Stimulated activated CD4-positive, alpha-beta T cell treated with anti-CD3 and anti-CD28 coated beads, Interleukin-12 subunit alpha, Interleukin-12 subunit beta, amount 100 ng/mL, for 48 hours (primary cell): Measurements from ENCODE around the gene KHDC3L.
A peak's percentile ranks its signal among the peaks of the same experiment; 100 is the strongest.
"Not testable (repeated sequence)": the region's sequence is repeated elsewhere in the genome, so short reads cannot be mapped to it uniquely, and the experiment has no call there.

Source experiments
- DNase-seq, 3 donors: peaks; one replicate each; pipeline ENCODE4 v3.0.0-alpha.2; 2020; ENCODE audit warnings: low read depth in 2 of 3, low spot score in 1 of 3

The KHDC3L gene

DNA sequence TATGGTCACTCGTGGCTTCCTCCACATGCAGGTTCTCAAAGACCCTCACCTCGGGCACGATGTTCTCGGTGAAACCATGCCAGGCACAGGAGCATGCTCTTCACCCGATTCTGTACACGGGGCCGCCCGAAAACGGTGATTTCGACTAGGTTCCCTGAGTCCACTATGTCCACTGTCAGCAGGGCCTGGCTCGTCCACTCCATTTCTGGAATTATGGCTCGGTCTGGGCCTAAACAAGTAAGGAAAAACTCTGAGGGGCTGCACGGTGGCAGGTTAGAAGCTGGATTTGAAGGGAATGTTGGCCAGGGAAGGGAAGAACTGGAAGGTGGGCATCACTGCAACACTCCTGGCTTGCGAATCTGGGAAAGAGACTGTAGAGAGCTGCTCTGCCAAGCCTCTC is 6.7 kb downstream of the KHDC3L start:
- DNase-seq = no peak

DNA sequence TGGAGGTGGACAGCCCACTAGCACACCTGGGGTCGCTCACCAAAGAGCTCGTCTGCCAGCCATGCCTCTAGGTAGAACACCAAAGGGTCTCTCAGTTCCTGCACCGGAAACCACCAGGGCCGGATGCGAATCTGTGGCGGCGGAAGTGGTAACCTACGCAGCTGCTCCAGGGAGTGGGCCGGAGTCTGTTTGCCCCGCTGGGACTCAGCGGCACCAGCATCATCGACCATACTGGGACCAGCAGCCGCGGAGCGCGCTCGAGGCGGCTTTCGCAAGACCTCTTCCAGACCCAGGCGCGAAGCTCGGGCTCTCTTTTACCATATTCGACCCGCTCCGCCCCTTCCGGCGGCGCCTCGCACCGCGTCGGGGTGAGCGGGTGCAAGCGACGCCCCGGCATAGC is 7.1 kb downstream of the KHDC3L start, which contains the start of gene OOEP:
Gene OOEP (minus strand): TSS at position 335 of the 400 bp plus-strand sequence. CDS start 105 bp downstream, at position 230.
- no peak for DNase-seq

- no peak for DNase-seq
Observed at GRCh38 chr6:73371984-73372383, 9.5 kb downstream of the KHDC3L start.

GRCh38 chr6:73372516-73372915 is 10.1 kb downstream of the KHDC3L start:
- DNase-seq = no peak

DNA sequence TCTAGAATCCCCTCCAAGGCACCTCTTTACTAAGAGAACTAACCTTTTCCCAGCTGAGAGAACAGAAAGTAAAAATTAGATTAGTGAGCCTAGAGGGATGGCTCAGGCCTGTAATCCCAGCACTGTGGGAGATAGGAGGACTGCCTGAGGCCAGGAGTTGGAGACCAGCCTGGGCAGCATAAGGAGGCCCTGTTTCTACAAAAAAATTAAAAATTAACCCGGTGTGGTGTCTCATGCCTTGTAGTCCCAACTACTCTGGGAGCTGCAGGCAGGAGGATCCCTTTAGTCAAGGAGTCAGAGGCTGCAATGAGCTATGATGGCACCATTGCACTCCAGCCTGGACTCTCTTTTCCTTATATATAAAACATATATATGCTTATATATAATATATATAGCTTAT is 12.8 kb downstream of the KHDC3L start:
- DNase-seq = no peak

GRCh38 chr6:73377225-73377624 is 14.8 kb downstream of the KHDC3L start:
- DNase-seq = no peak

- not testable (repeated sequence) for DNase-seq
Observed at GRCh38 chr6:73381531-73381930, 19.1 kb downstream of the KHDC3L start.

DNA sequence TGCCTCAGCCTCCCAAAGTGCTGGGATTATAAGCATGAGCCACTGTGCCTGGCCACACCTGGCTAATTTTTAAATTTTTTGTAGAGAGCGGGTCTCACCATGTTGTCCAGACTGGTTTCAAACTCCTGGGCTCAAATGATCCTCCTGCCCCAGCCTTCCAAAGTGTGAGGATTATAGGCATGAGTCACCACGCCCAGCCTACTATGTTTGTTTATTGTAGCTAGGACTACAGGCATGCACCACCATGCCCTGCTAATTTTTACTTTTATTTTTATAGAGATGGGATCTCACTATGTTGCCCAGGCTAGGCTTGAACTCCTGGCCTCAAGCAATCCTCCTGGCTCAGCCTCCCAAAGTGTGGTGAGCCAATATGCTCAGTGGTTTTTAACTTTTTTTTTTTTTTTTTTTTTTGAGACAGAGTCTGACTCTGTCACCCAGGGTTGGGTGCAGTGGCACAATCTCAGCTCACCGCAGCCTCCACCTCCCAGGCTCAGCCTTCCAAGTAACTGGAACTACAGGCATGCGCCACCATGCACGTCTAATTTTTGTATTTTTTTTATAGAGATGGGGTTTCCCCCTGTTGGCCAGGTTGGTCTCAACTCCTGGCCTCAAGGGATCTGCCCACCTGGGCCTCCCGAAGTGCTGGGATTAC is 20.1 kb downstream of the KHDC3L start:
- DNase-seq = no peak

DNA sequence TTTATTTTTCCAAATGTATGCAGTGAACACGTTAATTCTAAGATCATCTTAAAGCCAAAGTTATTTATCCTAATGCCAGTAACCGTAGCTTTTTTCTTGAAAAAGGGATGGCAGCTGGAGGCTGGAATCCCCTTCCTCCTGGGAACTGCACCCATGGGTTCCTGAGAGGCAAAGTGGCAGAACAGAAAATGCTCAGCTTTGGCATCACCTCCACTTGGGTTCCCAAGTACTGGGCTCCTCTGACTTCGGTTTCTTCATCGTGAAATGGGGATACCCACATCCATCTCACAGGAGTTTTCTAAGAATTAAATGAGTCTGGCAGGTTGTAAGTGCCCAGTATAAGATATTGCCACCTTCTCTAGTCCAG is 26.0 kb downstream of the KHDC3L start:
- no peak for DNase-seq

DNA sequence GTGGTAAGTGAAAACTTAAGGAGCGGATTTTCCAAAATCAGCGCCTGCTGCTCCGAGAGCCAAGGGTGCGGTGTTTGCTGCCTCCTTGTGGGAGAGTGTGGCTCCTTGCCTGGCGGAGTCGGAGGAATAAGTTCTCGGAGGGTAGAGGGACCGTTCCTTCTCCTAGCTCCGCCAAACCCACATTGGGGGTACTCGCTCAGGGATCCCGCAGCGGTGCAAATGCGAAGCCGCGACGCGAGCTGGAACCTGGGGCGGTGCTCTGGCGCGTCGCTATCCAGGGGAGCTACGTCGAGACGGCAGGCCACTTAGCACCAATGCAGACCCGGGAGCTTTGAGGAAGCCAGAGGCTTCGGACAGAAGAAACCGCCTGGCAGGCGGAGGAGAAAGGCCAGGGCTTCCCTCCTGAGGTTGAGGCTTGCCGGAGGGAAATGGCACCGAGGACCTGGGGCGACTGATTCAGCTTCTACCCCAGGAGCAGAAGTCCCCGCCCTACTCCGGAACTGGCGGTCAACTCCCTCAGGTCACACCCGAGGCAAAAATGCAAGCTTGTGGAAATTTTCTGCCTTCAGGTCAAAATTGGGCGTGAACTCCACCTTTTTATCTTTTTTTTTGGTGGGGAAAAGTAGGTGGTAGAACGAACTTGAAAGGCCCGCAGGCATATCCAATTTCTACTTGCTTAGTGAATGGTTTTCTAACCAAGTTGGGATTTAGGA is 26.5 kb downstream of the KHDC3L start:
- DNase-seq = peak; percentile 7 to 44 (median 32)

DNA sequence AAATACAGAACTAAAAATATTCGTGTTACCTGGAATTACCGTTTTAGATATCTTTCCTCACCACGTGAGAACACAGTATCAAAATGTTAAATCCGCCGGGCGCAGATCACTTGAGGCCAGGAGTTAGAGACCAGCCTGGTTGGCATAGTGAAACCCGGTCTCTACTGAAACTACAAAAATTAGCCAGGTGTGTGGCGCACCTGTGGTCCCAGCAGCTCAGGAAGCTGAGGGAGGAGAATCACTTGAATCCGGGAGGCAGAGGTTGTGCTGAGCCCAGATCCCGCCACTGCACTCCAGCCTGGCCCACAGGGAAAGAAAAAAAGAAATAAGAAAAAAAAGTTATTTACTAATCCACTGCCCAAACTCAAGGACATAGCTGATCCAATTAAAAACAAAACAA is 27.4 kb downstream of the KHDC3L start:
- DNase-seq = no peak

GRCh38 chr6:73391675-73392074 is 29.2 kb downstream of the KHDC3L start:
- no peak for DNase-seq

DNA sequence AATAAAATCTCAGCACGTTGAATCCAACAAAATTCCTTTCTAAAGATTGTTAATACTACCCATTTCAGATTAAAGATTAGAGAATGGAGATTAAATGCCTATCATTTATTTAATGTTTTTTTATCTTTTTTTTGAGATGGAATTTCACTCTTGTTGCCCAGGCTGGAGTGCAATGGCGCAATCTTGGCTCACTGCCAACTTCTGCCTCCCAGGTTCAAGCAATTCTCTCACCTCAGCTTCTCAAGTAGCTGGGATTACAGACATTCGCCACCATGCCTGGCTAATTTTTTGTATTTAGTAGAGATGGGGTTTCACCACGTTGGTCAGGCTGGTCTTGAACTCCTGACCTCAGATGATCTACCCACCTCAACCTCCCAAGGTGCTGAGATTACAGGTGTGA is 29.7 kb downstream of the KHDC3L start:
- DNase-seq = not testable (repeated sequence)

DNA sequence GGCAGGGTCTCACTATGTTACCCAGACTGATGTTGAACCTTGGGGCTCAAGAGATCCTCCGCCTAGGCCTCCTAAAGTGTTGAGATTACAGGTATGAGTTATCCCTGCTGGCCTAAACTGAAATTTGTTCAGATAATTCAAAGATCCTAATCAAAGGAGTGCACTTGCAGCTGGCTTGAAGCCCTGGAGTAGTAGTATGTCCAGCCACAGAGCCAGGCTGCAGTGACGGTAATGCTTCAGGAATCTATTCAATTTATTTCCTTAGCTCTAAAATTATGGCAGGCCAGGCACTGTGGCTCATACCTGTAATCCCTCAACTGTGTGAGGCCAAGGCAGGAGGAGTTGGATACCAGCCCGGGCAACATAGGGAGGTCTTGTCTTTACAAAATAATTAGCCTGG is 30.8 kb downstream of the KHDC3L start:
- DNase-seq = no peak

GRCh38 chr6:73394577-73395354 is 32.3 kb downstream of the KHDC3L start, which contains the start of gene DDX43:
Gene DDX43 (plus strand): TSS chr6:73394828. CDS start chr6:73394906, 78 bp downstream.
- DNase-seq = peak in 2 of 3 donors; percentile 6 to 9

GRCh38 chr6:73395875-73396274 is 33.4 kb downstream of the KHDC3L start:
- DNase-seq = no peak

GRCh38 chr6:73400656-73401055 is 38.2 kb downstream of the KHDC3L start:
- no peak for DNase-seq

GRCh38 chr6:73409395-73409794 is 46.9 kb downstream of the KHDC3L start:
- no peak for DNase-seq

DNA sequence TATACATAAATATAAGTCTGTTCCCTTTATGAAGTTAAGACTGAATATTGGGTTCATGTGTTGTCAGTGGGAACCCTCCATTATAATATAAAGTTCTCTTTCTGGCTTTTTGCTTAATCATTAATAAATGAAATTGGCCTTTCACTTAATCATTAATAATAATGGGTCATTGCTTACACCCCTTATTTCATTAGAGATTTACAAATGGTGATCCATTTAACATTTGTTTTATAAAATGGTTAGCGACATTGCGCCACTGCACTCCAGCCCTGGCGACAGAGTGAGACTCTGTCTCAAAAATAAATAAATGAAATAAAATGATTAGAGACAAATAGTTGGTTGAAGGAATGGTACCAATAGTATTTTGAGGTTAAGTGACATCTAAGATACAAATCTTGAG is 50.6 kb downstream of the KHDC3L start:
- DNase-seq = no peak
